GM12892 (cell line): ENCODE data around the gene CERS6.

Source experiments
- POLR2A ChIP-seq: IDR thresholded peaks from 2 replicates; pipeline ENCODE4 v1.6.1; 2011; ENCODE audit warnings: low read depth, low read length, control low read depth
- TAF1 ChIP-seq: IDR thresholded peaks from 2 replicates; pipeline ENCODE4 v1.6.1; 2011; ENCODE audit warnings: low read depth, mild to moderate bottlenecking, control low read depth, low read length, borderline replicate concordance

DNA sequence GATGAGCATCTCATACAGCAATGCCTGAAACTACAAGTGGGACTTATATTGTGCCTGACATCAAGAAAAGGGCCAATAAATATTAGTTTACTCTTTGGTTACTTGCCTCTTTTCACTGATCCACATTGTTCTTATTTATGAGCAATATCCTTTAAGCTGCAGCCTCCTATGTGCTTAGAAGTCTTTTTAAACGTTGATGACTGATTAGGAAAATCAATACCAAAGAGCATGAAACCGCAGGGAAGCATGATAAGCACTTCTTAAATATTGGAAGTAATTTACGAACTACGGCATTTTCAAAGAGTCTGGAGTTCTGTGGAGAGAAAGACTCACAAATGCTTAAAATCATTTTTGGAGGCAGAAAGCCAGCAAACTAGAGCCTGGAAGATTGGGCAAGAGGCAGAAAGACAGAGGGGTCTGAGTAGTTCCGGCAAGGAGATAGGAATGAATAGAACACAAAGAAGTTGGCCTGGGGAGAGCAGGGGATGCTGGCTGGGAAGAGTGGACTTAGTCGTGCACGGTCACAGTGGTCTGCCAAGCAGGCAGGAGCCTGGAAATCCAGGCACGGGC lies 223.8 kb downstream of the CERS6 start:
- TF ChIP-seq POLR2A (no peak), TAF1 (no peak)
